ENCODE data around the gene SIL1. TPM values are rescaled to one million over a fixed set of nuclear protein-coding genes. Genes with fewer than 3 reads are reported as not detected.
A peak's percentile ranks its signal among the peaks of the same experiment; 100 is the strongest.
"Not testable (repeated sequence)": the region's sequence is repeated elsewhere in the genome, so short reads cannot be mapped to it uniquely, and the experiment has no call there.

The SIL1 gene
- total and polyA plus RNA-seq, 2 donors from 2014 or later = 48.6 to 91.7 TPM

- Histone ChIP-seq H3K27me3 (ENCODE audit: control insufficient read depth, insufficient read depth, low read length) (no peaks in the 10 kb centered on the region), H3K27ac (ENCODE audit: low read depth in 2 of 2, low read length in 2 of 2) (peak overlapping the region in 1 of 2 donors; percentile 17), H3K9me3 (ENCODE audit: control insufficient read depth in 2 of 3, insufficient read depth in 1 of 3, low read length in 3 of 3) (no peaks in the 10 kb centered on the region), H3K4me1 (ENCODE audit: control insufficient read depth in 2 of 3, insufficient read depth in 2 of 3, low read depth in 1 of 3, low read length in 3 of 3) (peaks cover 0 to 4% (median 0%) of the 10 kb centered on the region in 3 donors), H3K9ac (ENCODE audit: low read length in 3 of 3) (no peak overlapping the region), H3K4me3 (ENCODE audit: low read length in 3 of 3) (no peak overlapping the region), H3K36me3 (ENCODE audit: control insufficient read depth in 2 of 3, insufficient read depth in 3 of 3, low read length in 3 of 3) (no peaks in the 10 kb centered on the region)
- intact Hi-C loops (cut with DNase I) = no loop called here
- TF ChIP-seq, protein P1, sequence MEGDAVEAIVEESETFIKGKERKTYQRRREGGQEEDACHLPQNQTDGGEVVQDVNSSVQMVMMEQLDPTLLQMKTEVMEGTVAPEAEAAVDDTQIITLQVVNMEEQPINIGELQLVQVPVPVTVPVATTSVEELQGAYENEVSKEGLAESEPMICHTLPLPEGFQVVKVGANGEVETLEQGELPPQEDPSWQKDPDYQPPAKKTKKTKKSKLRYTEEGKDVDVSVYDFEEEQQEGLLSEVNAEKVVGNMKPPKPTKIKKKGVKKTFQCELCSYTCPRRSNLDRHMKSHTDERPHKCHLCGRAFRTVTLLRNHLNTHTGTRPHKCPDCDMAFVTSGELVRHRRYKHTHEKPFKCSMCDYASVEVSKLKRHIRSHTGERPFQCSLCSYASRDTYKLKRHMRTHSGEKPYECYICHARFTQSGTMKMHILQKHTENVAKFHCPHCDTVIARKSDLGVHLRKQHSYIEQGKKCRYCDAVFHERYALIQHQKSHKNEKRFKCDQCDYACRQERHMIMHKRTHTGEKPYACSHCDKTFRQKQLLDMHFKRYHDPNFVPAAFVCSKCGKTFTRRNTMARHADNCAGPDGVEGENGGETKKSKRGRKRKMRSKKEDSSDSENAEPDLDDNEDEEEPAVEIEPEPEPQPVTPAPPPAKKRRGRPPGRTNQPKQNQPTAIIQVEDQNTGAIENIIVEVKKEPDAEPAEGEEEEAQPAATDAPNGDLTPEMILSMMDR (IDR thresholded peaks at IDR 0.05; ENCODE audit: borderline replicate concordance, extremely low read depth, insufficient read depth) = no peak
- no peak for DNase-seq
- FAIRE-seq = no peak
These were observed 1.7 kb downstream of the SIL1 start for GRCh38 chr5:139196296-139196956.

GRCh38 chr5:139194486-139194885 is 3.7 kb downstream of the SIL1 start:
- DNase-seq (no peak), FAIRE-seq (no peak)
- Histone ChIP-seq H3K4me3 (ENCODE audit: low read length in 3 of 3) (no peak overlapping the region), H3K27me3 (ENCODE audit: control insufficient read depth, insufficient read depth, low read length) (no peaks in the 10 kb centered on the region), H3K36me3 (ENCODE audit: control insufficient read depth in 2 of 3, insufficient read depth in 3 of 3, low read length in 3 of 3) (no peaks in the 10 kb centered on the region), H3K27ac (ENCODE audit: low read depth in 2 of 2, low read length in 2 of 2) (no peak overlapping the region), H3K4me1 (ENCODE audit: control insufficient read depth in 2 of 3, insufficient read depth in 2 of 3, low read depth in 1 of 3, low read length in 3 of 3) (peaks cover 0 to 4% (median 0%) of the 10 kb centered on the region in 3 donors), H3K9me3 (ENCODE audit: control insufficient read depth in 2 of 3, insufficient read depth in 1 of 3, low read length in 3 of 3) (no peaks in the 10 kb centered on the region), H3K9ac (ENCODE audit: low read length in 3 of 3) (no peak overlapping the region)
- intact Hi-C loops (cut with DNase I) = no loop called here
- TF ChIP-seq, protein P1 (IDR thresholded peaks at IDR 0.05; ENCODE audit: borderline replicate concordance, extremely low read depth, insufficient read depth) = no peak

GRCh38 chr5:139193928-139194327 is 4.2 kb downstream of the SIL1 start:
- Histone ChIP-seq H3K9me3 (ENCODE audit: control insufficient read depth in 2 of 3, insufficient read depth in 1 of 3, low read length in 3 of 3) (no peaks in the 10 kb centered on the region), H3K9ac (ENCODE audit: low read length in 3 of 3) (no peak overlapping the region), H3K27ac (ENCODE audit: low read depth in 2 of 2, low read length in 2 of 2) (no peak overlapping the region), H3K4me3 (ENCODE audit: low read length in 3 of 3) (no peak overlapping the region), H3K36me3 (ENCODE audit: control insufficient read depth in 2 of 3, insufficient read depth in 3 of 3, low read length in 3 of 3) (no peaks in the 10 kb centered on the region), H3K27me3 (ENCODE audit: control insufficient read depth, insufficient read depth, low read length) (no peaks in the 10 kb centered on the region), H3K4me1 (ENCODE audit: control insufficient read depth in 2 of 3, insufficient read depth in 2 of 3, low read depth in 1 of 3, low read length in 3 of 3) (peaks cover 0 to 4% (median 0%) of the 10 kb centered on the region in 3 donors)
- TF ChIP-seq, protein P1 (IDR thresholded peaks at IDR 0.05; ENCODE audit: borderline replicate concordance, extremely low read depth, insufficient read depth) = no peak
- FAIRE-seq (no peak), DNase-seq (no peak)
- intact Hi-C loops (cut with DNase I) = no loop called here

GRCh38 chr5:139192906-139193305 is 5.3 kb downstream of the SIL1 start:
- H3K9ac ChIP-seq (ENCODE audit: low read length in 3 of 3); H3K27ac ChIP-seq (ENCODE audit: low read depth in 2 of 2, low read length in 2 of 2); H3K27me3 ChIP-seq (ENCODE audit: control insufficient read depth, insufficient read depth, low read length); FAIRE-seq; intact Hi-C loops (cut with DNase I); H3K36me3 ChIP-seq (ENCODE audit: control insufficient read depth in 2 of 3, insufficient read depth in 3 of 3, low read length in 3 of 3); H3K4me3 ChIP-seq (ENCODE audit: low read length in 3 of 3); DNase-seq; H3K4me1 ChIP-seq (ENCODE audit: control insufficient read depth in 2 of 3, insufficient read depth in 2 of 3, low read depth in 1 of 3, low read length in 3 of 3); H3K9me3 ChIP-seq (ENCODE audit: control insufficient read depth in 2 of 3, insufficient read depth in 1 of 3, low read length in 3 of 3): not testable (repeated sequence)

DNA sequence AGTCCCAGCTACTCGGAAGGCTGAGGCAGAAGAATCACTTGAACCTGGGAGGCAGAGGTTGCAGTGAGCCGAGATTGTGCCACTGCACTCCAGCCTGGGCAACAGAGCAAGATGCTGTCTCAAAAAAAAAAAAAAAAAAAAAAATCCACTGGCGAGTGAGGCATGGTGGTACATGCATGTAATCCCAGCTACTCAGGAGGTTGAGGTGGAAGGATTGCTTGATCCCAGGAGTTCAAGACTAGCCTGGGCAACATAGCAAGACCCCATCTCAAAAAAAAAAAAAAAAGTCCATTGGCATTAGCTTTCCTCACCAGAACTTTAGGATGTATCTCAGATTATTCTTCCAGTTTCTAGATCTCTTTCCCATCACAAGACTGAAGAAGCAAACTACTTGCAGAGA is 6.2 kb downstream of the SIL1 start:
- H3K9me3 ChIP-seq (ENCODE audit: control insufficient read depth in 2 of 3, insufficient read depth in 1 of 3, low read length in 3 of 3); H3K4me3 ChIP-seq (ENCODE audit: low read length in 3 of 3); FAIRE-seq; H3K4me1 ChIP-seq (ENCODE audit: control insufficient read depth in 2 of 3, insufficient read depth in 2 of 3, low read depth in 1 of 3, low read length in 3 of 3); intact Hi-C loops (cut with DNase I); DNase-seq; H3K9ac ChIP-seq (ENCODE audit: low read length in 3 of 3); H3K27ac ChIP-seq (ENCODE audit: low read depth in 2 of 2, low read length in 2 of 2); H3K36me3 ChIP-seq (ENCODE audit: control insufficient read depth in 2 of 3, insufficient read depth in 3 of 3, low read length in 3 of 3); H3K27me3 ChIP-seq (ENCODE audit: control insufficient read depth, insufficient read depth, low read length): not testable (repeated sequence)
